CD14-positive monocyte (primary cell): ENCODE data around the gene HTD2. TPM values are rescaled to one million over a fixed set of nuclear protein-coding genes. Genes with fewer than 3 reads are reported as not detected.

Experiments
- DNase-seq, 3 donors: peaks; one replicate each; pipeline ENCODE4 v3.0.0-alpha.2; 2011 to 2022
- H2AFZ ChIP-seq: 2 replicates; pipeline ENCODE4 v1.6.0; 2012; ENCODE audit warnings: mild to moderate bottlenecking, low read depth, low read length, inconsistent platforms; ENCODE audit not compliant: insufficient read depth, poor library complexity, severe bottlenecking
- H3K27ac ChIP-seq, 2 donors: 1 replicate in 1 of 2; 2 replicates in 1 of 2; pipeline ENCODE4 v1.5.1; 2012 to 2013; ENCODE audit warnings: low read length in 2 of 2, control low read depth in 1 of 2, inconsistent platforms in 1 of 2, low read depth in 1 of 2, mild to moderate bottlenecking in 1 of 2
- H3K27me3 ChIP-seq, 2 donors: one replicate each; pipeline versions ENCODE4 v1.6.0 to v1.6.1; 2011 to 2013; ENCODE audit warnings: low read length in 2 of 2; ENCODE audit not compliant: control insufficient read depth in 2 of 2, insufficient read depth in 2 of 2
- H3K36me3 ChIP-seq, 2 donors: replicated peaks in 1 of 2; 1 replicate in 1 of 2; 2 replicates in 1 of 2; pipeline versions ENCODE4 v1.5.1 to v1.6.1; 2012 to 2013; ENCODE audit warnings: low read length in 2 of 2, control low read depth in 1 of 2, inconsistent platforms in 1 of 2, mild to moderate bottlenecking in 1 of 2; ENCODE audit not compliant: insufficient read depth in 2 of 2, control insufficient read depth in 1 of 2
- H3K4me1 ChIP-seq, 2 donors: 1 replicate in 1 of 2; 2 replicates in 1 of 2; pipeline versions ENCODE4 v1.5.1 to v1.6.1; 2012 to 2013; ENCODE audit warnings: low read length in 2 of 2, control low read depth in 1 of 2, inconsistent platforms in 1 of 2, mild to moderate bottlenecking in 1 of 2, moderate library complexity in 1 of 2; ENCODE audit not compliant: insufficient read depth in 2 of 2, control insufficient read depth in 1 of 2
- H3K4me2 ChIP-seq: replicated peaks from 2 replicates; pipeline ENCODE3; 2012; ENCODE audit warnings: low read length, moderate library complexity, mild to moderate bottlenecking; ENCODE audit not compliant: poor library complexity, severe bottlenecking; ENCODE audit errors: extremely low read depth
- H3K4me3 ChIP-seq, 3 experiments: fragments of 200-600 bp in 1 of 3; sonication (generic) in 1 of 3; replicated peaks in 1 of 3; 1 replicate in 2 of 3; 2 replicates in 1 of 3; pipeline ENCODE4 v1.5.1; 2011 to 2013; ENCODE audit warnings: low read length in 3 of 3, mild to moderate bottlenecking in 3 of 3, control low read depth in 2 of 3, low read depth in 2 of 3, inconsistent platforms in 1 of 3, moderate library complexity in 1 of 3
- H3K79me2 ChIP-seq: 2 replicates; pipeline ENCODE4 v1.6.0; 2012; ENCODE audit warnings: mild to moderate bottlenecking, control low read depth, inconsistent platforms, low read length, moderate library complexity; ENCODE audit not compliant: insufficient read depth
- H3K9ac ChIP-seq: 2 replicates; pipeline ENCODE4 v1.6.0; 2017; ENCODE audit warnings: low read length, mild to moderate bottlenecking; ENCODE audit not compliant: insufficient read depth, poor library complexity, severe bottlenecking
- H3K9me3 ChIP-seq, 2 donors: replicated peaks in 1 of 2; 1 replicate in 1 of 2; 2 replicates in 1 of 2; pipeline versions ENCODE4 v1.5.1 to v1.6.1; 2012 to 2013; ENCODE audit warnings: low read length in 2 of 2, control low read depth in 1 of 2; ENCODE audit not compliant: control insufficient read depth in 1 of 2, insufficient read depth in 1 of 2
- H4K20me1 ChIP-seq: 2 replicates; pipeline ENCODE4 v1.6.0; 2012; ENCODE audit warnings: mild to moderate bottlenecking, low read length, control low read depth, moderate library complexity; ENCODE audit not compliant: insufficient read depth
- H3K27ac Mint-ChIP-seq, 7 donors: one replicate each; pipeline ENCODE4 v1.8.0; 2020; ENCODE audit warnings: mild to moderate bottlenecking in 7 of 7, mixed read lengths in 7 of 7, moderate library complexity in 6 of 7, inconsistent platforms in 2 of 7
- H3K27me3 Mint-ChIP-seq, 3 donors: one replicate each; pipeline ENCODE4 v1.8.0; 2021 to 2022; ENCODE audit warnings: low read depth in 3 of 3, mild to moderate bottlenecking in 3 of 3, mixed read lengths in 3 of 3, moderate library complexity in 3 of 3, inconsistent platforms in 1 of 3
- H3K36me3 Mint-ChIP-seq, 2 donors: one replicate each; pipeline ENCODE4 v1.8.0; 2020; ENCODE audit warnings: mixed read lengths in 2 of 2, inconsistent platforms in 1 of 2, mild to moderate bottlenecking in 1 of 2
- H3K4me1 Mint-ChIP-seq: one replicate; pipeline ENCODE4 v1.8.0; 2020; ENCODE audit warnings: mild to moderate bottlenecking, mixed read lengths
- H3K4me3 Mint-ChIP-seq, 2 donors: one replicate each; pipeline ENCODE4 v1.8.0; 2020; ENCODE audit warnings: mild to moderate bottlenecking in 2 of 2, mixed read lengths in 2 of 2, moderate library complexity in 1 of 2
- H3K9me3 Mint-ChIP-seq, 7 donors: one replicate each; pipeline ENCODE4 v1.8.0; 2020 to 2022; ENCODE audit warnings: mixed read lengths in 7 of 7, mild to moderate bottlenecking in 6 of 7, moderate library complexity in 6 of 7, inconsistent platforms in 2 of 7
- CTCF ChIP-seq: fragments of 200-600 bp; IDR thresholded peaks from one replicate; pipeline ENCODE4 v1.8.0; 2022; ENCODE audit warnings: antibody characterized with exemption, mild to moderate bottlenecking
- WGBS: methylation state at CpG from one replicate; pipeline ENCODE4 v1.1.5; 2013; ENCODE audit warnings: missing lambda C conversion rate; ENCODE audit not compliant: insufficient coverage; 5-methylcytosine and 5-hydroxymethylcytosine counted together
- intact Hi-C, 2 donors: fragments of 100-400 bp; cut with micrococcal nuclease; formaldehyde crosslinking; loops; one replicate each; pipeline versions ENCODE4 v1.15.0 to v1.15.1; 2023
- polyA plus RNA-seq, 3 donors: library from polyadenylated mRNA; depleted of rRNA in 1 of 3; unstranded in 2 of 3; stranded (reverse) in 1 of 3; fragments of 300-500 nt in 2 of 3; fragments of >200 nt in 1 of 3; fragmentation: Illumina TruSeq in 2 of 3; gene quantifications; 1 replicate in 2 of 3; 2 replicates in 1 of 3; pipeline ENCODE4 v1.2.3, GENCODE V29; 2012 to 2021

HTD2 gene
- polyA plus RNA-seq, 3 donors = 4.5 to 17.3 (median 10.5) TPM

DNA sequence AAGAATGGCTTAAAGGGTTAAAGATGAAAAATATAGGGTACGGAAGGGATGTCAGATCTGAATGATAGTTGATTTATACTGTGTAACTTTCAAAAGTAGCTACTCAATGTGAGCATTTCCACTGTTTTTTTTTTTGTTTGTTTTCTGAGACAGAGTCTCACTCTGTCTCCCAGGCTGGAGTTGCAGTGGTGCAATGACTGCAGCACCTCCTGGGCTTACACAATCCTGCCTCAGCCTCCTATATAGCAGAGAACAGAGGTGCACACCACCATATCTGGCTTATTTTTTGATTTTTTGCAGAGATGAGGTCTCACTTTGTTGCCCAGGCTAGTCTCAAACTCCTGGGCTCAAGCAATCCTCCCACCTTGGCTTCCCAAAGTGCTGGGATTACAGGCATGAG, 16.5 kb downstream of the HTD2 start:
- no CpG with 5 or more reads among the region's 1 CpG for WGBS
- no peak overlapping the region for H3K27ac ChIP-seq
- no peak overlapping the region for H3K9ac ChIP-seq
- Mint-ChIP-seq H3K36me3 (peaks cover 17 to 18% of the 10 kb centered on the region in 2 donors), H3K9me3 (no peaks in the 10 kb centered on the region), H3K4me1 (peaks cover 12% of the 10 kb centered on the region), H3K27me3 (peaks cover 0 to 2% (median 2%) of the 10 kb centered on the region in 3 donors), H3K4me3 (no peak overlapping the region), H3K27ac (no peak overlapping the region)
- H3K4me2 ChIP-seq = no peak overlapping the region
- H4K20me1 ChIP-seq = peaks cover 18% of the 10 kb centered on the region
- H2AFZ ChIP-seq = no peak overlapping the region
- intact Hi-C loops = loop anchor here in 1 of 2 donors (5.0 to 10.0 kb wide), 2 partner anchors 90 to 212 kb away; partner anchors contain the start of gene ACOX2
- no peaks in the 10 kb centered on the region for H3K9me3 ChIP-seq
- H3K4me1 ChIP-seq = peaks cover 7% of the 10 kb centered on the region in 2 donors
- no peaks in the 10 kb centered on the region for H3K27me3 ChIP-seq
- peaks cover 9% of the 10 kb centered on the region for H3K79me2 ChIP-seq
- peaks cover 6 to 17% of the 10 kb centered on the region in 2 donors for H3K36me3 ChIP-seq
- H3K4me3 ChIP-seq = no peak overlapping the region
- TF ChIP-seq CTCF = no peak
- DNase-seq = no peak

GRCh38 chr3:58323529-58324390, 17.4 kb downstream of the HTD2 start:
- no peak for TF ChIP-seq CTCF
- Histone ChIP-seq H3K4me1 (no peaks in the 10 kb centered on the region), H3K27ac (no peak overlapping the region), H3K4me3 (no peak overlapping the region), H2AFZ (no peak overlapping the region), H3K27me3 (no peaks in the 10 kb centered on the region), H3K9ac (no peak overlapping the region), H3K4me2 (no peak overlapping the region), H3K9me3 (no peaks in the 10 kb centered on the region), H3K36me3 (peaks cover 6 to 12% of the 10 kb centered on the region in 2 donors), H3K79me2 (peaks cover 5% of the 10 kb centered on the region), H4K20me1 (peaks cover 13% of the 10 kb centered on the region)
- peaks cover 10% of the 10 kb centered on the region in 2 donors for H3K36me3 Mint-ChIP-seq
- no peak overlapping the region for H3K27ac Mint-ChIP-seq
- WGBS = 100% methylated on average over 2 of the region's 3 CpGs
- H3K4me3 Mint-ChIP-seq = no peak overlapping the region
- peaks cover 5% of the 10 kb centered on the region for H3K4me1 Mint-ChIP-seq
- intact Hi-C loops = loop anchor here in 1 of 2 donors (5.0 to 10.0 kb wide), 2 partner anchors 89 to 211 kb away; partner anchors contain the start of gene ACOX2
- no peak for DNase-seq
- H3K27me3 Mint-ChIP-seq = peaks cover 0 to 2% (median 2%) of the 10 kb centered on the region in 3 donors
- no peaks in the 10 kb centered on the region for H3K9me3 Mint-ChIP-seq
